GM23248 (cell line): ENCODE measurements around the gene CLEC3A. TPM values are rescaled to one million over a fixed set of nuclear protein-coding genes. Genes with fewer than 3 reads are reported as not detected.
"Not testable (repeated sequence)": the region's sequence is repeated elsewhere in the genome, so short reads cannot be mapped to it uniquely, and the experiment has no call there.

Source experiments
- DNase-seq: peaks from one replicate; pipeline ENCODE4 v3.0.0-alpha.2; 2015
- H2AFZ ChIP-seq: fragments of 200-600 bp; sonication (generic); 2 replicates; pipeline ENCODE4 v1.6.1; 2016; ENCODE audit warnings: antibody characterized with exemption
- H3F3A ChIP-seq: fragments of 200-600 bp; sonication (generic); 2 replicates; pipeline ENCODE4 v1.6.1; 2016; ENCODE audit warnings: mild to moderate bottlenecking, antibody characterized with exemption, mixed run types; ENCODE audit not compliant: insufficient read depth
- H3K27ac ChIP-seq: fragments of 200-600 bp; sonication (generic); 2 replicates; pipeline ENCODE4 v1.5.1; 2016; ENCODE audit warnings: mild to moderate bottlenecking
- H3K27me3 ChIP-seq: fragments of 200-600 bp; sonication (generic); replicated peaks from 2 replicates; pipeline ENCODE4 v1.6.1; 2016; ENCODE audit warnings: mild to moderate bottlenecking; ENCODE audit not compliant: insufficient read depth
- H3K36me3 ChIP-seq: fragments of 200-600 bp; sonication (generic); 2 replicates; pipeline ENCODE4 v1.6.1; 2016; ENCODE audit warnings: low read depth, mild to moderate bottlenecking
- H3K4me1 ChIP-seq: fragments of 200-600 bp; sonication (generic); 2 replicates; pipeline ENCODE4 v1.6.1; 2016; ENCODE audit warnings: mild to moderate bottlenecking; ENCODE audit not compliant: insufficient read depth
- H3K4me2 ChIP-seq: fragments of 200-600 bp; sonication (generic); one replicate; pipeline ENCODE4 v1.6.1; 2016; ENCODE audit warnings: mild to moderate bottlenecking; ENCODE audit not compliant: unreplicated experiment
- H3K4me3 ChIP-seq: fragments of 200-600 bp; sonication (generic); 2 replicates; pipeline ENCODE4 v1.5.1; 2016; ENCODE audit warnings: mild to moderate bottlenecking
- H3K79me2 ChIP-seq: fragments of 200-600 bp; sonication (generic); 2 replicates; pipeline ENCODE4 v1.6.1; 2016; ENCODE audit warnings: mild to moderate bottlenecking; ENCODE audit not compliant: insufficient read depth
- H3K9ac ChIP-seq: fragments of 200-600 bp; sonication (generic); 2 replicates; pipeline ENCODE4 v1.6.1; 2016; ENCODE audit warnings: mild to moderate bottlenecking
- H3K9me2 ChIP-seq: fragments of 200-600 bp; sonication (generic); 2 replicates; pipeline ENCODE4 v1.6.1; 2016; ENCODE audit warnings: mixed run types, mild to moderate bottlenecking, moderate library complexity; ENCODE audit not compliant: insufficient read depth
- H3K9me3 ChIP-seq: fragments of 200-600 bp; sonication (generic); one replicate; pipeline ENCODE4 v1.6.1; 2017; ENCODE audit warnings: low read depth
- H4K20me1 ChIP-seq: fragments of 200-600 bp; sonication (generic); 2 replicates; pipeline ENCODE4 v1.6.0; 2016; ENCODE audit not compliant: insufficient read depth
- EZH2 ChIP-seq: fragments of 200-600 bp; sonication (generic); IDR thresholded peaks from 2 replicates; pipeline ENCODE4 v1.6.1; 2018; ENCODE audit warnings: antibody characterized with exemption, mild to moderate bottlenecking; ENCODE audit not compliant: insufficient read depth, poor library complexity, severe bottlenecking
- EZH2phosphoT487 ChIP-seq: fragments of 200-600 bp; sonication (generic); IDR thresholded peaks from 2 replicates; pipeline ENCODE4 v1.6.1; 2018; ENCODE audit warnings: antibody characterized with exemption, moderate library complexity, mild to moderate bottlenecking, low read depth; ENCODE audit not compliant: insufficient read depth
- WGBS, 2 experiments: methylation state at CpG; one replicate each; pipeline ENCODE4 v1.1.6; 2015 to 2017; ENCODE audit warnings: low lambda C conversion rate in 2 of 2, low coverage in 1 of 2; ENCODE audit errors: missing lambda C conversion rate in 2 of 2; 5-methylcytosine and 5-hydroxymethylcytosine counted together
- in situ Hi-C: fragments of 300-500 bp; cut with MboI; formaldehyde crosslinking; loops from 2 replicates; pipeline ENCODE4 v1.15.0; 2020
- polyA plus RNA-seq: library from polyadenylated mRNA; unstranded; fragments of >200 nt; fragmentation: Nextera tagmentation; extraction: Ambion mirVana; gene quantifications from 2 replicates; pipeline ENCODE4 v1.2.1, GENCODE V29; 2016
- total RNA-seq: library from RNA; depleted of rRNA; stranded (reverse); fragments of >200 nt; shearing (Covaris generic); gene quantifications from 2 replicates; pipeline ENCODE4 v1.2.3, GENCODE V29; 2014

The CLEC3A gene
- total and polyA plus RNA-seq, 2 experiments from 2014 or later = not detected

DNA sequence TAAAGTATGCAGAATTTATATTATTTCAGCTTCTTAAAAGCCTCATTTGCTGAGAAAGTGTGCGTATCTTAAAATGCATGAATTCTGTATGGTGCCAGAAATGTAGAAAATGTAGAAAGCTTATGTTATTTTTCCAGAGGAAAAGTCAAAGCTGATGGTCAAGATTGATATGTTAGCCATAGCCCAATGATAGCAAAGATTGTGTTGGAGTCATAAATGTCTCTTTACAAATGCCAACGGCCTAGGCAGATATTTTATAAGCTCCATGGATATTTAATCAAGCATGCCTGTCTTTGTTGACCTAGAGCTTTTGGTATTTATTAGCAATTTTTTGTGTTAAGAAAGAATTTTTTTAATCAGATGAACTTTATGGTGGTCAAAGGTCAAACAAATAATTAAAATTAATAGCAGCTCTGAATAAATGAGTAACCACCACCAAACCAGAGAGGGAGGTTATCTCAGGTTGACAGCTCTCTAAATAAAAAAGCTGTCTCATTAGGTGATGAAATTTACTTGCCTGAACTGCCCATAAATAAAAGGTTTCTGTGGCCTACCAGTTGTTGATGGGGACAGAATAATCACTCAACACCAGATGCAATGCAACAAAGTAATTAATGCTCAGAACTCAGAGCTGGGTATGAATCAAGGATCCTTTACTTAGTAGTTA, 28.5 kb downstream of the CLEC3A start:
- H3K9ac ChIP-seq = no peak overlapping the region
- H3K4me1 ChIP-seq = no peaks in the 10 kb centered on the region
- no peak overlapping the region for H3K4me3 ChIP-seq
- no peak overlapping the region for H3K4me2 ChIP-seq
- H3K36me3 ChIP-seq = no peaks in the 10 kb centered on the region
- no peak for DNase-seq
- no peaks in the 10 kb centered on the region for H3K27me3 ChIP-seq
- H3K9me2 ChIP-seq = no peaks in the 10 kb centered on the region
- TF ChIP-seq EZH2phosphoT487 (no peak), EZH2 (no peak)
- H3K79me2 ChIP-seq = no peaks in the 10 kb centered on the region
- in situ Hi-C loops = no loop called here
- 26 to 27% methylated on average over 2 of the region's 2 CpGs for WGBS, 2 experiments
- H4K20me1 ChIP-seq = no peaks in the 10 kb centered on the region
- H2AFZ ChIP-seq = no peak overlapping the region
- no peak overlapping the region for H3K27ac ChIP-seq
- H3F3A ChIP-seq = no peaks in the 10 kb centered on the region
- no peaks in the 10 kb centered on the region for H3K9me3 ChIP-seq

DNA sequence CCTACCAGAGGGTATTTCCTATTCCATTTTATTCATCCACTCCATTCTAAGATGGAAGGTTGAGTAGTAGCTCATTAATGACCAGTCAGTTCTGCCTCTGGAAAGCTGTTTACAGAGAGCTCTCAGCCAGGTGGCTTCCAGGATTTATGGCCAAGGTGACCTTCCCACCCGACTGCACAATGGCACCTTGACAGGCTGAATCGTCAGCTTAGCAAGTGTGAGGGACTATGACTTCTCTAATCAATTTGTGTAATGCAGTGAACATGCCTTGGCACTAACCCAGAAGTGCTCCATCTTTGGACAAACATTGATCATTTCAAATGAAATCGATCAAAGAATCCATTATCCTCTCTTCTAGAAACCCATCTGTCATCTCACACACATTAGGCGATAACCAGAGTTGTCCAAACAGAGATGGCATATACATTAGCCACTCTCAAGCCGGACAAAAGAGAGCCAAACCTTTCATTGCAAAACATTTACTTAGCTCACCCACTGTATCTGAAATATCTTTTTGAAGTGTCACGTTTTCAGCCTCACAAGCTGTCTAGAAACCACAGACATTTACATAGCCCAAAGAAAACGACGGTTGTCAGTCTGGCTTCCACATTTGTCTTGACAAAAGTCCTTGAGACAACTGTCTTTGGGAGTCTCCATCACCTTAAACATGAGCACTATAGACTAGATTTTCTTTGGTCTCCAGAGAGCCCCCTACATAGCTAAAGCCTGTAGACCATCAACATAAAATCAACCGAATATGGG, 35.6 kb downstream of the CLEC3A start:
- Histone ChIP-seq H4K20me1 (no peaks in the 10 kb centered on the region), H3K27me3 (no peaks in the 10 kb centered on the region), H3K79me2 (no peaks in the 10 kb centered on the region), H3K9me3 (no peaks in the 10 kb centered on the region), H3K4me3 (no peak overlapping the region), H3K27ac (no peak overlapping the region), H3K9ac (no peak overlapping the region), H3F3A (no peaks in the 10 kb centered on the region), H3K4me1 (no peaks in the 10 kb centered on the region), H3K36me3 (no peaks in the 10 kb centered on the region), H3K4me2 (no peak overlapping the region), H3K9me2 (no peaks in the 10 kb centered on the region), H2AFZ (no peak overlapping the region)
- in situ Hi-C loops = no loop called here
- DNase-seq = no peak
- 38 to 42% methylated on average over 9 of the region's 9 CpGs for WGBS, 2 experiments
- TF ChIP-seq EZH2 (no peak), EZH2phosphoT487 (no peak)

DNA sequence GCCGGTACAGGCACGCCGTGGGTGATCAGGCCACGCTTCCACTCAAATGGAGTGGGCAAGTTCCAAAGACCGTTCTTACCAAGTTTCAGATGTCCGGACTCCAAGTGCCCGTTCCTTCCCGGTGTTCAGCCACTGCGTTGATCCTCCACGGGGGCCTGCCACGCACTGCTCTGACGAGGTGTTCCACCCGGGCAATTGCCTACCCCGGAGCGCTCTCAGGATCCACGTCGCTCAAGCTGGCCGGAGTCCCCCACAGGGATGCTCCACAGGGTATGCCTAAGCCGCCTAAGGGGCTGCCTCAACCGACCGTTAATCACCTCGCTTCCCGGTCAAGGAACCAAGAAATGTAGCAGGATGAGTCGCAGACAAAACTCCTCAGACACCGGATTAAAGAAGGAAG, 37.5 kb downstream of the CLEC3A start:
- H3K9ac ChIP-seq, in situ Hi-C loops: not testable (repeated sequence)
- WGBS, 2 experiments = 65 to 66% methylated on average over 25 of the region's 25 CpGs

DNA sequence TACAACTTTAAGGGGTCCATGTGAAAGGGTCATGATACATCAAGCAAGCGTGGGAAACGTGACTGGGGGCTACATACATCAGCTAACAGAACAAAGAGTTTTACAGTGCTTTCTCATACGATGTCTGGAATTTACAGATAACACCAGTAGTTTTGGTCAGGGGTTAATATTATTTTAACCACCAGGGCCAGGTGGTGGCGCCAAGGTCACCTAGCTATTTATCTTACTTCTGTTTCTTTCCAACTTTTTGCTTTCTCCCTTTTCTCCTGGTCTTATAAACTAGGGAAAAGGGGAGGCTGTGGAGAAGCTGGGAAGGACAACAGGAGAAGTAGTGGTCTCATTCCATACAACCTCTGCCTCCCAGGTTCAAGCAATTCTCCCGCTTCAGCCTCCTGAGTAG, 37.9 kb downstream of the CLEC3A start:
- H3K27me3 ChIP-seq = no peaks in the 10 kb centered on the region
- H3K9me3 ChIP-seq = no peaks in the 10 kb centered on the region
- TF ChIP-seq EZH2phosphoT487 (no peak), EZH2 (no peak)
- no peaks in the 10 kb centered on the region for H3K79me2 ChIP-seq
- in situ Hi-C loops = no loop called here
- H4K20me1 ChIP-seq = no peaks in the 10 kb centered on the region
- no peaks in the 10 kb centered on the region for H3K9me2 ChIP-seq
- DNase-seq = no peak
- H3K9ac ChIP-seq = no peak overlapping the region
- H2AFZ ChIP-seq = no peak overlapping the region
- WGBS, 2 experiments = 16% methylated on average over 5 of the region's 5 CpGs
- no peak overlapping the region for H3K4me3 ChIP-seq
- no peaks in the 10 kb centered on the region for H3K4me1 ChIP-seq
- no peak overlapping the region for H3K27ac ChIP-seq
- no peak overlapping the region for H3K4me2 ChIP-seq
- no peaks in the 10 kb centered on the region for H3K36me3 ChIP-seq
- no peaks in the 10 kb centered on the region for H3F3A ChIP-seq

More for the DNA sequence above, 37.5 kb downstream of the CLEC3A start:
- H3F3A ChIP-seq, H4K20me1 ChIP-seq, H3K9me3 ChIP-seq, H3K79me2 ChIP-seq, H3K4me1 ChIP-seq, H3K27me3 ChIP-seq, H2AFZ ChIP-seq, DNase-seq, H3K27ac ChIP-seq, H3K4me3 ChIP-seq, H3K36me3 ChIP-seq, H3K9me2 ChIP-seq, H3K4me2 ChIP-seq: not testable (repeated sequence)
